Bone marrow (tissue), 2 donors: ENCODE results near the gene CEP112.

Experiments
- DNase-seq, 2 donors: peaks; one replicate each; lab custom pipeline; 2025; lab: John Stamatoyannopoulos, UW

Gene CEP112

DNA sequence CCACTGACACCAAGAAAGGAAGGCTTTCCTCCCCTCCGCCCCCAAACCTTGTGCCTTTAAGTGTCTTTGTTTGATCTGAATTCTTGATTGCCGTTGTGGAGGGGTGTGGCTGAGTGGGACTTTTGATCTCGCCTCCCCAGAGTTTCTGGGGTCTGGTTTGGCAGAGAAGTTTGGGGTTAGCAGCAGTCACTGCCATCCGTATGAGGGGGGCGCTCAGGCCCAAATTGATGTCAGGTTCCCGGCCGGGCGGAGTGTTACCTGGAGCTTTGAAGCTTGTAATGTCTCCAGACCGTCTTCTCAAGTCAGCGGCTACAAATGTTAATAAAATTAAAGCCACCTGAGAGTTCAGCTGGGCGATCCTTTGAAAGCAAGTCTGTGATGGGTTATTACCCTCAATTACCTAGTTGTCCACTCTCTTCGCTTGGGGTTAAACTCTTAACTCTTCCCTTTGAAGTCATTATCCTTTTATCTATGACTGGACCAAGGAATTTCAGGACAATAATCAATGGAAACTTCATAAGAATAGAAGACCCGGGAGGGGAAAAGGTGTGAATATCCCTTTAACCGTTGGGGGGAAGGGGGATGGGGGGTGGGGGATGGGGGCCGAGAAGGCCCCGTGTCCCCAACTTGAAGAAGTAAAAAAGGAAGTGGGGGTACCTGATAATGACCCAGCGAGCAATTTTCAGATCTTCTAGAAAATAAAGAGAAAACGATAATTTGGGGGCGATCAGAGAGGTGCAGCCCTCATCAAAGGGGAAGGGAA is 598.7 kb downstream of the CEP112 start:
- DNase-seq, result no peak

DNA sequence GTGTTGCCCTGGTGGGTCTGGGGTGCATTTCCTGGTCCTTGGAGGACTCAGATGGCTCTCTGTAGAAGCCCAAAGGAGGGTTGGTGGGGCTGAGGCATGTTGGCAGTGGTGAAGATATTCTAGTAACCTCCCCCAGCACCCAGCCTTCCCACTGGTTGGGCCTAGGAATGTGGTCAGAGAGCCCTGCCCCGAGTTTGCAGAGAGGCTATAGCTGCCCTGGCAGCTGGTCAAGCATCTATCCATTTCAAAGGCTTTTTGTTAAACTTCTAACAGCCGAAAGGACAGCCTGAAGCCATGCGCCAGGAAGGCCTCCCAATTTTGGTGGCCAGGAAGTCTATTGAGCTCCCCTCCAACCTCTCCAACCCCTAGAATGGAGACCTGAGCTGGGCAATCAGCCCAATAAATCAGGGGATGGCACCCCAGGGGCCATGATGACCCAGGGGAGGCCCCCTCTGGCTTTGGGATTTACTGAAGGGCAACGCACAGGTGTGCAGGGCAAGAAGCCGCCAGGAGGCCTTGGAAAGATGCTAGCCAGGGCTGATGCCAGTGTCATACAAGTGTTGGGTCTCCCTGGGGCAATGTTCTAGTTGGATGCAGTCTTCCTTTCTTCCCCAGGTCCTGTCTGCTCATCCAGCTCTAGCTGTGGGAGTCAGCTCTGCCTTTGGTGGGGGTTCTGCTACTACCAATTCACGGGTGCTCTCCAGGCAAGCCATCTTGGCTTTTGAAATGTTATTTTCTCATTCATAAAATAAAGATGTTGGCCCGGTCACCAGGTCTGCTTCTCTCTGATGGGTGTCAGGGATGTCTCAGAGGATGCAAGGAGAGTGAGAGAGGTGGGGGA is 599.6 kb downstream of the CEP112 start:
- DNase-seq, result no peak

DNA sequence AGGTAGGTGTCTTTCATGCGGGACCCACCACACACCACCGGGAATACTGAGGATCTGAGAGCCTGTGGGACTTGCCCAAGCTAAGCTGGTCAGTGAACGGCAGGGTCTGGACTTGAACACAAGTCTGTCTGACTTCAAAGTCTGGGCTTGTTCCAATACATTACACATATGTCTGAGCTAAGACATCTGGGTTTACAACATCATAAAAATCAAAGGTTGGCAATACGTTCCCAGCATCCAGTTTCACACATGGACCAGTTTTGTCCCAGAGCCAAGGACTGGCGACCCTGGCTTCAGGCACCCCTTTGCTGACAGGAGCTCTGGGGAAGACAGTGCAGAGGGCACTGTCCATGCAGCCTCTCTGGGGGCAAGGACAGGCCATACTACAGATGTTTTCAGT is 602.6 kb downstream of the CEP112 start:
- DNase-seq, result no peak

DNA sequence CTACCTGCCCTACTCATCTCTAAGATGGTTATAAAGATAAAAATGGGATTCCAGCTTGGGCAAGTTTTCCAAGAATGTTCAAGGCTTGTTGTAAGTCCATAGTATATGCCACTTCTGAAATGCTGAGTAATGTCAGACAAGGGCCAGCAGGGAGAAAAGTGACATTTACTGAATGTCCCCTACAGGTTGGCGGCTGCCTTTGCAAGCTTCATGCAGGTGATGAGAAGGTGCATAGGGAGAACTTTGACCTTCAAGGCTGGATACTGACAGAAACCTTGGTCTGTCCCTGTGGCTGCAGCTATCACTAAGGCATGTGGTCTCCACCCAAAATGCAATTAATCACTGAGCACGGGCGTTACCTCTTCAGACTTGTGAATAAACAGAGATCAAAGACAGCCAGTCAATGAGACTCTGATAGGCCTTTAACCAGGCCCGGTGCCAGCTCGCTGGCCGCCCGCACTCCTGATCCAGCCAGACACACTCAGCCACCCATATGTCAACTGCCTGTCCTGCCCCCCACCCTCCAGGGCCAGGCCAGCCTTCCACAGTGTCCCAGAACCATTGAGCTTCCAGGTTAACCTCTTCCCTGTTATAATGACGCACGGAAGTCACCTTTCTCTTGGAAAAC is 603.6 kb downstream of the CEP112 start:
- no peak for DNase-seq

DNA sequence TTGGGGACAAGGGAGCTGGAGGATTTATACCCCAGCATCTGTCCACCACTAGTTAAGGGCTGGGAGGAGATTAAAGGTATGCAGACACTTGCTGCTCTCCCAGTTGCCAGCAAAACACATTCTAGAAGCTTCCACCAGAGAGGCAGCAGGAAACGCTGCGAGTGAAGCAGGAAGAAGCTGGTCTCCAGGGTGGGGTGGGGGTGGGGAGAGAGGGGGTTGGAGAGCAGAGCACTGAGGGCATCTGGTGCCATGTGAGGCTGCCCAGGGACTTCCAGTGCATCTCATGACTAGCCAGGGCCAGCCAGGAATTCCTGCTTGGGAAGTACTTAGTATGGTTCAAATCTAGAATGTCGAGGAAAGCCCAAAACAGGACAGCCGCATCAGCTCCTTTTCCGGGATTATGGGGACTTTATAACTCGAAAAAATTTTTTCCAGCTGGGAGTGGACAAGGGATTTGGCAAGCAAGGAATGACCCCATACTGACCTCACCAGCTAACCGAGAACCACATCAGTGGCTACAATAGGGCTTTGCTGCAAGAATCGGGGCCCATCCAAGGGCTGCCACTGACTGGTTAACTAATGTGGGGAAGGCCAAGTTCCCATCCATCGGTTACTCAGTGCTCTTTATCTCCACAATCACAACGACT is 604.3 kb downstream of the CEP112 start:
- DNase-seq, result no peak

DNA sequence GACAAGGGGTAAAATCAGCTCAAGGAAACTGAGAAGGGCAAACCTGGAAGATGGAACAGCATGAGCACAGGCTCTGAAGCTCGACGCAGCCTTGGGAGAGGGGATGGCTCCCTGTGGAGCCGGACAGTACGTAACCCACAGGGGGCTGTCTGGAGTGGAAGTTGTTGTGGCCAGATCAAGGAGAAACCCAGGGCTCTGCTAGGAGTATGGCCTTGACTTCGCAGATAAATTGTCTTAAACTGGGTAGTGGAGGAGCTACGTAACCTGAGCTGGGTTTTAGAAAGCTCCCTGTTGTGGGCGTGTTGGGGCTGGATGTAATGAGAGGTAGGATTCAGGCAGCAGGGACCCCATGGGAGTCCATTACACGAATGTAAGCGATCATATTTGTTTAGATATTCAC is 605.0 kb downstream of the CEP112 start:
- DNase-seq, result no peak
